CD4-positive, alpha-beta T cell treated with Interleukin-12 subunit alpha and Interleukin-12 subunit beta, for 1 hour (primary cell): ENCODE data around the gene ATG9B.
"Not testable (repeated sequence)": the region's sequence is repeated elsewhere in the genome, so short reads cannot be mapped to it uniquely, and the experiment has no call there.

ENCODE experiments used
- DNase-seq: peaks from one replicate; pipeline ENCODE4 v3.0.0-alpha.2; 2020

The ATG9B gene

GRCh38 chr7:151015967-151016366 lies 8.3 kb downstream of the ATG9B start:
- DNase-seq, result no peak

GRCh38 chr7:151014950-151015349 lies 9.3 kb downstream of the ATG9B start:
- DNase-seq, result peak; percentile 54

DNA sequence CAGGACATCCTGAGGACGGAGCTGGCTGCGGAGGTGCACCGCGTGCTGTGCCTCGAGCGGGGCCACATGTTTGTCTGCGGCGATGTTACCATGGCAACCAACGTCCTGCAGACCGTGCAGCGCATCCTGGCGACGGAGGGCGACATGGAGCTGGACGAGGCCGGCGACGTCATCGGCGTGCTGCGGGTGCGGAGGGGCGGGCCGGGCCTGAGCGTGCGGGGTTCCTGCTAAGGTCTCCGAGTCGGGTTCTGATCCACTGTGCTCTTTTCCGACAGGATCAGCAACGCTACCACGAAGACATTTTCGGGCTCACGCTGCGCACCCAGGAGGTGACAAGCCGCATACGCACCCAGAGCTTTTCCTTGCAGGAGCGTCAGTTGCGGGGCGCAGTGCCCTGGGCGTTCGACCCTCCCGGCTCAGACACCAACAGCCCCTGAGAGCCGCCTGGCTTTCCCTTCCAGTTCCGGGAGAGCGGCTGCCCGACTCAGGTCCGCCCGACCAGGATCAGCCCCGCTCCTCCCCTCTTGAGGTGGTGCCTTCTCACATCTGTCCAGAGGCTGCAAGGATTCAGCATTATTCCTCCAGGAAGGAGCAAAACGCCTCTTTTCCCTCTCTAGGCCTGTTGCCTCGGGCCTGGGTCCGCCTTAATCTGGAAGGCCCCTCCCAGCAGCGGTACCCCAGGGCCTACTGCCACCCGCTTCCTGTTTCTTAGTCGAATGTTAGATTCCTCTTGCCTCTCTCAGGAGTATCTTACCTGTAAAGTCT lies 10.4 kb downstream of the ATG9B start:
- peak; percentile 96 for DNase-seq

GRCh38 chr7:151013356-151013732 lies 10.9 kb downstream of the ATG9B start:
- DNase-seq, result no peak

DNA sequence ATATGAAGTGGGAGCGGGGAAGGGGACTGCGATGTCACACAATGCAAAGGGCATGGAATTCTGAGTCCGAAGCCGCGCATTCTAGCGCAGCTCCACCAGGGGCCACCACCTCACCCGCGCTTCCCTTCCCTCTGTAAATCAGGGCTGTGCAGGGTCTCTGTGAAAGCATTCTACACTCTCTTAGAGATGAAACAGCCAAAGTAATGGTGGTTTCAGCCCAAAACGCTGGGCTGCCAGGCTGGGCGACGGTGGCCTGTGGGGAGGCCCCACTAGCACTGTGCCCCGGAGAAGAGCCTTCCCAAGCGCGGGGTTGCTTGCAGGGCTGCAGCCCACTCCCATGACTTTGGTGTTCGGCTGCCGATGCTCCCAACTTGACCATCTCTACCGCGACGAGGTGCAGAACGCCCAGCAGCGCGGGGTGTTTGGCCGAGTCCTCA lies 11.4 kb downstream of the ATG9B start:
- no peak for DNase-seq

- no peak for DNase-seq
These were observed 12.1 kb downstream of the ATG9B start for GRCh38 chr7:151012031-151012692.

GRCh38 chr7:151011616-151012015 lies 12.7 kb downstream of the ATG9B start:
- not testable (repeated sequence) for DNase-seq

DNA sequence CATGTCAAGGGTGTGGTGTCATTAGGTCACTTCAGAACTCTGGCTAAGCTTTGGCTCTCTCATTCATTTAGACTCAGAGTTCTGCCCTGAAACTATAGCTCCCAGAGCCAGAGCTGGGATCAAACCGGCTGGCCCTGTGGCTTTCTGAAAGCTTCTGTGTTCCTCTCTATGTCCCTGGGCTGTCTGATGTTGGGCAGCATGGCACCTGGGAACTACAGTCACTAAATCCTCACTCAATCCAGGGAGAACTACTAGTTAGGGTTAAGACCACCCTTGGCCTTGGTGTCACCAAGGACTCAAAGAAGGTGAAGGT lies 13.2 kb downstream of the ATG9B start:
- no peak for DNase-seq

DNA sequence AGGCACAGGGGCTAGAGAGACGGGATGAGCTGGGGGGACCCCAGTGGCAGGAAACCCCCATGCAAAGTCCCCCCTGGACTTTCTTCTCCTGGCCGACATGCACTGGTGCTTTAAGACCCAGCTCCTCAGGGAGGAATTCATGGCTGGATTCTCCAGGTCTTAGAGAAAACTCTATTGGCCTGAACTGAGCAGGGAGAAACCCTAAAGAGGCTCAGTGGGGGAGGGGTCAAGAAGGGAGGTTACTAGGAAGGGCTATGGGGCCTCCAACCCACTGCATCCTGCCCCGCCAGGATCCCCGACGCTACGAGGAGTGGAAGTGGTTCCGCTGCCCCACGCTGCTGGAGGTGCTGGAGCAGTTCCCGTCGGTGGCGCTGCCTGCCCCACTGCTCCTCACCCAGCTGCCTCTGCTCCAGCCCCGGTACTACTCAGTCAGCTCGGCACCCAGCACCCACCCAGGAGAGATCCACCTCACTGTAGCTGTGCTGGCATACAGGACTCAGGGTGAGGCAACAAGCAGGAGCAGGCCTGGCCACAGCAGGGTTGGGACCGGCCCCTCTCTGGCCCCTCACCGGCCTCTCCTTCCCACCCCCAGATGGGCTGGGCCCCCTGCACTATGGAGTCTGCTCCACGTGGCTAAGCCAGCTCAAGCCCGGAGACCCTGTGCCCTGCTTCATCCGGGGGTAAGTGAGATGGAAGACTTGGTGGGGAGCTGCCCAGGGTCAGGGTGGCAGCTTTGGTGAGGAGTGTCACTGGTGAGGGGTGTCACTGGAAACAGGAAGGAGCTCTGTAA lies 13.8 kb downstream of the ATG9B start:
- DNase-seq, result peak; percentile 50

DNA sequence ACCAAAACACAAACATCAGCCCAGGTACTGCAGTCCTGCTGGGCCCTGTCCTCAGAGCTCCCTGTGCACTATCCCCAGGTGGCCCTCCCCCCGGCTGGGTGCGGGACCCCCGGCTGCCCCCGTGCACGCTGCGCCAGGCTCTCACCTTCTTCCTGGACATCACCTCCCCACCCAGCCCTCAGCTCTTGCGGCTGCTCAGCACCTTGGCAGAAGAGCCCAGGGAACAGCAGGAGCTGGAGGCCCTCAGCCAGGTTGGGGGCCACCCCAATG lies 14.3 kb downstream of the ATG9B start:
- no peak for DNase-seq

GRCh38 chr7:151009327-151010036 lies 14.8 kb downstream of the ATG9B start:
- DNase-seq, result no peak

DNA sequence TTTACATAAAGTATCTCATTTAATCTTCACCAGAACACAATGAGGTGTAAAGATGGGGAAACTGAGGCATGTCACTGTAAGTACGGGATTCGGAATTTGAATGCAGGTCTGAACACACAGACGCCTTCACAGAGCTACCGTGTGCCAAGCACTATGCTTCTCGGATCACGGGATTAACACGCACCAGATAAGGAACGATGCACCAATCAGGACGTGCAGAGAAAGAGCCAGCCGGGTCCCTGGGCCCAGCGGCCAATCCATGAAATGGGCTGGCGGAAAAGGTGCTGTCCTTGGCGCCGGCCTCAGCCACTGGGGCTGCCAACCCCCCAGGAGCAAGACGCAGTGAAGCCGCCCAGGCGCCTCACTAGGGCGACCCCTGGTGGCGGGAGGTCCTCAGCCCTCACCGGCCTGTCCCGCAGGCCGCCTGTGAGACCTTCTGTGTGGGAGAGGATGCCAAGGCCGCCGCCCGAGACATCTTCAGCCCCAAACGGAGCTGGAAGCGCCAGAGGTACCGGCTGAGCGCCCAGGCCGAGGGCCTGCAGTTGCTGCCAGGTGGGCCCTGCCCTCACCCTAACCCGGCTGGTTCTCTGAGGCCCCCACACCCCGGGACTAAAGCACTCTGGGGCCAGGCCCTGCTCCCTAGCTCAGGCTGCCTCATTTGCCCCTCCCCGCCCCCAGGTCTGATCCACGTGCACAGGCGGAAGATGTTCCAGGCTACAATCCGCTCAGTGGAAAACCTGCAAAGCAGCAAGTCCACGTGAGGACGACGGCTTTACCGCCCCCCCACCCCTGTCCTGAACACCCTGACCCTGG lies 15.6 kb downstream of the ATG9B start:
- DNase-seq, result peak; percentile 88

- peak; percentile 65 for DNase-seq
These were observed 16.2 kb downstream of the ATG9B start for GRCh38 chr7:151008143-151008510.

DNA sequence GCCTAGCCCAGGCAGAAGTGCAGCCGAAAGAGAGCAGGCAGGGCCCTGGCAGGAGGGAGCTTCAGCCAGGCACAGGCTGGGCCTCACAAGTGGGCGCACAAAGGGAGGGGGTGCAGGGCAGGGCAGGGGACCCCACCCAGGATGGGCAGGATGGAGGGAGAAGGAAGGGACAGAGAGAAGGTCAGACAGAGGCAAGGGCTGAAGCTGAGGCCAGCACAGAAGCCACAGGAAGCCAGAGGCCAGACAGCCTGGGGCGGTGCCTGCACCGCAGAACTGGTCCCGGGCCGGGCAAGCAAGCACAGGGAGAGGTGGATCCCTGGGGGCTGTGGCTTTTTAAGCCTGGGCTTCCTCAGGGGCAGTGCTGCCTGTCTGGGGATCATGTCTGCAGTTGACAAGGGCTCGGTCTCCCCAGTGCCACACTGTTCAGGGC lies 16.8 kb downstream of the ATG9B start:
- no peak for DNase-seq

DNA sequence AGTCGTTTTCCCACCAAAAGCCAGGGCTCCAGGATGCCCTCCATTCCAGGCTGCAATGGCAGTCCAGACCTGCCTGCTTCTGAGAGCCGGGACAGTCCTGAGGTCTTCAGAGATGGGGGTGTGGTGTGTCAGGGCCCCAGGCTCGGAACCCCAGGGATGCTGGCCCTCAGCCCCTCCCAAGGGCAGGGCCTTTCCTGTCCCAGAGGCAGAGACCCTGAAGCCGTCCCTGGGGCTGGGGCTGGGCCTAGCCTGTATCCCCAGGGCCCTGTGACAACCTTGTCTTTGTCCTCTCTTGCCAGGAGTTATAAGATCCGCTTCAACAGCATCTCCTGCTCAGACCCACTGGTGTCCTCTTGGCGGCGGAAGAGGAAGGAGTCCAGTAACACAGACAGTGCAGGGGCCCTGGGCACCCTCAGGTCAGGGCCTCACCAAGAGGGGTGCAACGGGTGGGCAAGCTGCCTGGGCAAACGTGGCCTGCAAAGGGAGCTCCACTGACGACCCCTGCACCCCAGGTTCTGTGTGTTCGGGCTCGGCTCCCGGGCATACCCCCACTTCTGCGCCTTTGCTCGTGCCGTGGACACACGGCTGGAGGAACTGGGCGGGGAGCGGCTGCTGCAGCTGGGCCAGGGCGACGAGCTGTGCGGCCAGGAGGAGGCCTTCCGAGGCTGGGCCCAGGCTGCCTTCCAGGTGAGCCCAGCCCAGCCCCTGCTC lies 17.5 kb downstream of the ATG9B start:
- no peak for DNase-seq

DNA sequence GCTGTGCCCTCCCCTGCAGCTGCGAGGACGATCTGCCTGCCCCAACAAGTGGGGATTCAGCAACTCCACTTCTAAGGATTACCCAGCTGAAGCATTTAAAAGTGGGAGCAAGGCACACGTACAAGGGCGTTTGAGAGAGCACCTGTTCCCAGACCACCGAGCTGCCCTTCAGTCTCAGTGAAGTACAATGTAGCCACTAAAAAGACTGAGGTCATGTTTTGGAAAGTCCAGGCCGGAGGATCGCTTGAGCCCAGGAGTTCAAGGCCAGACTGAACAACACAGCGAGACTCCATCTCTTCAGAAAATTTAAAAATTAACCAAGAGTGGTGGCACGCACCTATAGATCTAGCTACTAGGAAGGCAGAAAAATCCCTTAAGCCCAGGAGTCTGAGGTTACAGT lies 18.7 kb downstream of the ATG9B start:
- no peak for DNase-seq

- no peak for DNase-seq
These were observed 20.7 kb downstream of the ATG9B start for GRCh38 chr7:151003572-151003971.

- DNase-seq, result no peak
These were observed 22.7 kb downstream of the ATG9B start for GRCh38 chr7:151001546-151001945.

DNA sequence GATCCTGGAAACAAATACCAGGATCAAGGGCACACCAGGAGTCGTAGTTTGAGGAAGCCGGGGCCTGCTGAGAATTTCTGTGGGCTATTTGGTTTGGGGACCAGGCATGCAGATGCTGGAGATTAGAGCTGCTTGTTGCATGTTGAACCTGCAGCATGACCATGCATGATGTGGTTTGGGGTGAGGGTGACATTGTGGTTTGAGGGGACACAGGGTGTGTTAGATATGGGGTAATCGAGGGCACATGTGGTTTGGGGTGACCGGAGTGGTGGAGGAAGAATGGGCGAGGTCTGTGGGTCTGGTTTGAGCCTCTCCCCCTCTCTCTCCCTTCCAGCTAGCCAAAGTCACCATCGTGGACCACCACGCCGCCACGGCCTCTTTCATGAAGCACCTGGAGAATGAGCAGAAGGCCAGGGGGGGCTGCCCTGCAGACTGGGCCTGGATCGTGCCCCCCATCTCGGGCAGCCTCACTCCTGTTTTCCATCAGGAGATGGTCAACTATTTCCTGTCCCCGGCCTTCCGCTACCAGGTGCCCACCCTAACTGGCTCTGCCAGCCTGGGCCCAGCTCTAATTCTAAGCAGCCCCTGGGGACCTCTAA lies 23.3 kb downstream of the ATG9B start:
- no peak for DNase-seq

- peak; percentile 56 for DNase-seq
These were observed 24.6 kb downstream of the ATG9B start for GRCh38 chr7:150999497-151000230.

GRCh38 chr7:150999001-150999400 lies 25.3 kb downstream of the ATG9B start:
- DNase-seq, result no peak
